Stimulated activated CD4-positive, alpha-beta T cell treated with anti-CD3 and anti-CD28 coated beads, TNF-alpha, amount 100 ng/mL, for 4 hours (primary cell): ENCODE measurements around the gene MRC2.
"Not testable (repeated sequence)": the region's sequence is repeated elsewhere in the genome, so short reads cannot be mapped to it uniquely, and the experiment has no call there.

Source experiments
- DNase-seq, 3 experiments: peaks; one replicate each; pipeline ENCODE4 v3.0.0-alpha.2; 2020; ENCODE audit warnings: low read depth in 3 of 3

Gene MRC2

DNA sequence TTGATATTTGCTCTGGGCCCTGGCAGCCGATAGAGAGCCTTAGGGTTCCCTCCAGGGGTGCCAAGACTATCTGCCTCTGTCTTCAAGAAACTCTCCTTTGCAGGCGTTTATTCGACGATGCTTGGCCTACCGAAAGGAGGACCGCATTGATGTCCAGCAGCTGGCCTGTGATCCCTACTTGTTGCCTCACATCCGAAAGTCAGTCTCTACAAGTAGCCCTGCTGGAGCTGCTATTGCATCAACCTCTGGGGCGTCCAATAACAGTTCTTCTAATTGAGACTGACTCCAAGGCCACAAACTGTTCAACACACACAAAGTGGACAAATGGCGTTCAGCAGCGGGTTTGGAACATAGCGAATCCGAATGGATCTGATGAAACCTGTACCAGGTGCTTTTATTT, 15.2 kb upstream of the MRC2 start:
- DNase-seq = not testable (repeated sequence)

DNA sequence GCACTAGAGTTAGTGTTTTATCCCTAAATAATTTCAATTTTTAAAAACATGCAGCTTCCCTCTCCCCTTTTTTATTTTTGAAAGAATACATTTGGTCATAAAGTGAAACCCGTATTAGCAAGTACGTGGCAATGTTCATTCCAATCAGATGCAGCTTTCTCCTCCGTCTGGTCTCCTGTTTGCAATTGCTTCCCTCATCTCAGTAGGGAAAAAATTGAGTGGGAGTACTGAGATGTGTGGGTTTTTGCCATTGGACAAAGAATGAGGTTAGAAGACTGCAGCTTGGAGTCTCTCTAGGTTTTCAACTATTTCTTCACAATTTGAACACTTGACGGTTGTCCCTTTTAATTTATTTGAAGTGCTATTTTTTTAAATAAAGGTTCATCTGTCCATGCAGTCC, 14.4 kb upstream of the MRC2 start:
- not testable (repeated sequence) for DNase-seq

DNA sequence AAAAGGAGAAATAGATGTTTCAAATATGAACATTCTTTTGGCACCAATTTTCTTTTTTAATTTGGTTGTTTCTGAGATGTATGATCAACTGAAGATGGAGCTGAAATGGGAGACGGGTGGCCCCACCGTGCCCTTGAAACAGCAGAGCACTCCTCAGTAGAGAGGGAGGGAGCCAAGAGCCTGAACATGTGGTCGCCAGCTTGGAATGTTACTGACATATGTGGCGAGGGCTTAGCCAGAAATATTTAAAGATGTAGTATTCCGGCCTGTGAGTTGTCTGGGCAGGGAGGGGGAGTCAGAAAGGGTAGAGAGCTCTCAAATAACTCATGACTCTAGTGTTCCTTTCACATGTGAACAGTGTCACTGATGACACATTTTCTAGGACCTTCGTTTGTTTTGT, 13.3 kb upstream of the MRC2 start:
- DNase-seq = no peak

GRCh38 chr17:62615503-62615902, 12.0 kb upstream of the MRC2 start:
- DNase-seq = no peak

GRCh38 chr17:62616993-62617893, 10.2 kb upstream of the MRC2 start:
- no peak for DNase-seq

- no peak for DNase-seq
These were observed 9.5 kb upstream of the MRC2 start for GRCh38 chr17:62617894-62618472.

- DNase-seq = no peak
These were observed 8.6 kb upstream of the MRC2 start for GRCh38 chr17:62618647-62619416.

GRCh38 chr17:62619417-62620155, 7.9 kb upstream of the MRC2 start:
- DNase-seq = no peak

- no peak for DNase-seq
These were observed 6.2 kb upstream of the MRC2 start for GRCh38 chr17:62621223-62621622.

GRCh38 chr17:62625184-62625869, 2.1 kb upstream of the MRC2 start:
- no peak for DNase-seq

GRCh38 chr17:62625870-62626200, 1.6 kb upstream of the MRC2 start:
- DNase-seq = no peak

- DNase-seq = no peak
These were observed 701 bp upstream of the MRC2 start for GRCh38 chr17:62626719-62627218.

DNA sequence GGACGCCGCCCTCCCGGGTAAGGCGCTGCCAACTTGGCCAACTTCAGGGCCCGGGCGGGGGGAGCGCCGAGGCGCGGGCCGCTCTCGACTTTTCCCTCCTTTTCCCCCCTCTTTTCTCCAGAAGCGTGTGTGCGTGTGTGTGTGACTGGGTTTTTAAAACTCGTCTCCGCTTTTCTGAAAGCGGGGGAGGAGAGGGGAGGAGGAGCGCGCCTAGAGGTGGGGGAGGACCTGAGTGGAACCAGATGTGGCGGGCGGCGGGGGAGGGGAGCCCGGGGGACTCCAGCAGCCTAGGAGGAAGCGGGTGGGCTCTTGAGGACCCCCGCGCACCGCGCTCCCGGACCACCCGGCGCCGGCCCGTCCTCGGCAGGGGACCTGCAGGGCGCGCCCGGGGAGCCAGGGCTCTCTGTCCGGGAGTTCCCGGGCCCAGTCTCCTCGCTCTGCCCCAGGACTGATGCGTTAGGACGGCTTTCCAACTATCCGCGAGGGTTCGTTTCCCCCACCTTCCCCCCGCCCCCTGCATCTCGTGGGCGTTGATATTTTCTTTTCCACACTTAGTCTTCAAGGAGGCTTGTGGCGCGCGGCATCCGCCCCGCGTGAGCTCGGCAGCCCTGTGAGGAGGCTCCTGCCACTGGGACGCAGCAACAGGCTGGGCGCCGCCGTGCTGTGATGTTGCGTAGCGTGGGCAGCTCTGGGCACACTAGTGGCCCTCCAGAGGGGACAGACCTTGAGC, 599 bp downstream of the MRC2 start:
- DNase-seq = peak; percentile 31 to 51 (median 34)

- no peak for DNase-seq
These were observed 1.5 kb downstream of the MRC2 start for GRCh38 chr17:62628831-62629555.

DNA sequence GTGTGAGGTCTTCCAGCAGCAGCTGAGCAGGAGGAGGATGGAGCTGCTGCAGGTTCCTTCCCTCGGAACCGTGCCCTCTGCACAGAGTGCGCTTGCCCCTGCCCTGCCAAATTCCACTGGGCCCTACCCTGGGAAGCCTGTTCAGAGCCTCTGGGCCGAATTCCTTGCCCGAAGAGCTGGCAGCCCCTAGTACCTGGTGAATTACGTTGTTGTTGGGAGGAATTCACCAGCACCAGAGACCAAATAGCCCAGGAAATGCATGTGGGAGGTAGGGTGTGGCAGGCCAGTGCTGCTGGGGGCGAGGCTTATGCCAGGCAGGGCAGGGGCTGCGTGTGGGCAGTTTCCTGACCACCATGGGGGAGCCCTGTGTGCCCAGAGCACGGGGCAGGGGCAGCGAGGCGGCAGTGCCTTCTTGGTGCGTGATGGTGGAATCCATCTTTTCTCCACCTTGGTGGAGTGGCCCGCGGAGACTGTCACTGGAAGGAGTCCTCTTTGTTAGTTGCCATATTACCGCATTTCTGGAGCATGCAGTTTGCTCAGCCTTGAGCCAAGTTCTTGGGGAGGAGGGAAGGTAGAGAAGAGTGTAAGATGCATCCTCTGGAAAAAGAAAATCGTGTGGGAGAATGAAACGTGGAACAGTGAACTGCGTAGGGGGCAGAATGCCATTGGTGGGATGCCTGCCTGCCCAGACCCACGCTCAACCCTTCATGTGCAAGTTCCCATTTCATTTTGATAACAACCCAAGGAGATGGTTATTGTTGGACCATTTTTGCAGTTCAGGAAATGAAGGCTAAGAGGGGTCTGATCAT, 2.3 kb downstream of the MRC2 start:
- no peak for DNase-seq

GRCh38 chr17:62630365-62631085, 3.1 kb downstream of the MRC2 start:
- DNase-seq = no peak

DNA sequence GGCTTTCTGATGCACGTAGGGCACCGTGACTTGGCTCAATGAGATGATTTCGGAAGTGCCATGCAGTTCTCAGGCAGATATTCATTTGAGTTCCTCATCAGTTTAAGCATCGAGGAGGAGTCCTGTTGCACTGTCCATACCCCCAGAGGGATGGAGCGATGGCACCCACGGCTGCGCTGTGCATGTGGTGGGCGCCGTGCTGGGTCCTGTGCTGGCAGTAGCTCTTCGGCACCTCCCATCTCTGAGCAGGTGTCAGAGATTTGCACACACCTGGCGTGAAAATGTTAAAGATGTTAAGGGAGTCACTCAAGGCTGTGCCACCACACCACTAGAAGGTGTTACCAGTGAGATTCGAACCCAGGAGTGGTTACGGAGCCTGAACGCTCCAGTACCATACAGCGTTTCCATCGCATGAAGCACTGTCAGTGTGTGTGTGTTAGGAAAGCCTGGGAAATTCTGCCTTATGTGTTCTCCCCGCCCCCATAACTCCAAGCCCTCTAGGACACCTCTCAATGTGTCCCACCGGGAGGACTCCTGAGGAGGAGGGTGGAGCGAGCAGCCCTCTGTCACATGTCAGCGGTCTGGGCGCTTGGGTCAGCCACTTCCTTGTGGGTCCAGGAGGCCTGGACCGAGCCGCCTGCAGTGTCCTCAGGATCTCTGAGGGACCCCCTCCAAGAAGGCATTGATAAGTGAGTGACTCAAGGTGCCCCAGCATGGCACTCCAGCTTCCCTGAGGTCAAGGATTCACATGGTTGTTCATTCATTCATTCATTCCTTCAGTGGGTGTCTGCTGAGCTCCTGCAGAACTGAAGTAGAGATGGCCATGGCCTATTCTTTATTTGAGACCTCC, 3.8 kb downstream of the MRC2 start:
- no peak for DNase-seq
